Epithelial cell of esophagus (primary cell): ENCODE results near the gene RAP1GAP.

ENCODE experiments used
- DNase-seq: peaks from one replicate; pipeline ENCODE4 v3.0.0; 2010; ENCODE audit warnings: low read depth
- H3K4me3 ChIP-seq: 2 replicates; pipeline ENCODE4 v1.5.1; 2011; ENCODE audit warnings: mild to moderate bottlenecking, low read length, control low read depth
- TF ChIP-seq, protein P1 (sequence below): IDR thresholded peaks from 2 replicates; pipeline ENCODE4 v1.5.1; 2011; ENCODE audit warnings: low read depth, mild to moderate bottlenecking, low read length, control low read depth, inconsistent platforms; ENCODE audit not compliant: insufficient read depth; ENCODE audit errors: missing control alignments

Gene RAP1GAP

DNA sequence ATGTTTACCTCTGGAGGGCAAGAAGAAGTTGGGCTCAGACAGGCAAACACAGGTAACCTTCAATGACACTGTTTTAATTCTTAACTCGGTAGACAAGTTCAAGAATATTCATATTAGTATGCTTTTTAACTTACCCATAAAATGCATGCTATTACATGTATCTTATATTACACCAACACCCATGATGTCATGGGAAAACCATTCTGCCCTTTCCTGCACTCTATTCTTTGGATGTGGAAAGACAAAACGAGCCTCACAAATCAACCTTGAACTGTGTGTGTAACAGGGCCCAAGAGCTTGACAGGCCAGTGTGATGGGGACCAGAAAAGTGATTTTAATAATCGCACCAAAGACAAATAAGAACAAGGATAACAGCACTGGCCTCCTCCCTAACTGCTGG is 22.6 kb upstream of the RAP1GAP start:
- TF ChIP-seq, protein P1, sequence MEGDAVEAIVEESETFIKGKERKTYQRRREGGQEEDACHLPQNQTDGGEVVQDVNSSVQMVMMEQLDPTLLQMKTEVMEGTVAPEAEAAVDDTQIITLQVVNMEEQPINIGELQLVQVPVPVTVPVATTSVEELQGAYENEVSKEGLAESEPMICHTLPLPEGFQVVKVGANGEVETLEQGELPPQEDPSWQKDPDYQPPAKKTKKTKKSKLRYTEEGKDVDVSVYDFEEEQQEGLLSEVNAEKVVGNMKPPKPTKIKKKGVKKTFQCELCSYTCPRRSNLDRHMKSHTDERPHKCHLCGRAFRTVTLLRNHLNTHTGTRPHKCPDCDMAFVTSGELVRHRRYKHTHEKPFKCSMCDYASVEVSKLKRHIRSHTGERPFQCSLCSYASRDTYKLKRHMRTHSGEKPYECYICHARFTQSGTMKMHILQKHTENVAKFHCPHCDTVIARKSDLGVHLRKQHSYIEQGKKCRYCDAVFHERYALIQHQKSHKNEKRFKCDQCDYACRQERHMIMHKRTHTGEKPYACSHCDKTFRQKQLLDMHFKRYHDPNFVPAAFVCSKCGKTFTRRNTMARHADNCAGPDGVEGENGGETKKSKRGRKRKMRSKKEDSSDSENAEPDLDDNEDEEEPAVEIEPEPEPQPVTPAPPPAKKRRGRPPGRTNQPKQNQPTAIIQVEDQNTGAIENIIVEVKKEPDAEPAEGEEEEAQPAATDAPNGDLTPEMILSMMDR: no peak
- DNase-seq: peak; percentile 83
- H3K4me3 ChIP-seq: no peak overlapping the region

DNA sequence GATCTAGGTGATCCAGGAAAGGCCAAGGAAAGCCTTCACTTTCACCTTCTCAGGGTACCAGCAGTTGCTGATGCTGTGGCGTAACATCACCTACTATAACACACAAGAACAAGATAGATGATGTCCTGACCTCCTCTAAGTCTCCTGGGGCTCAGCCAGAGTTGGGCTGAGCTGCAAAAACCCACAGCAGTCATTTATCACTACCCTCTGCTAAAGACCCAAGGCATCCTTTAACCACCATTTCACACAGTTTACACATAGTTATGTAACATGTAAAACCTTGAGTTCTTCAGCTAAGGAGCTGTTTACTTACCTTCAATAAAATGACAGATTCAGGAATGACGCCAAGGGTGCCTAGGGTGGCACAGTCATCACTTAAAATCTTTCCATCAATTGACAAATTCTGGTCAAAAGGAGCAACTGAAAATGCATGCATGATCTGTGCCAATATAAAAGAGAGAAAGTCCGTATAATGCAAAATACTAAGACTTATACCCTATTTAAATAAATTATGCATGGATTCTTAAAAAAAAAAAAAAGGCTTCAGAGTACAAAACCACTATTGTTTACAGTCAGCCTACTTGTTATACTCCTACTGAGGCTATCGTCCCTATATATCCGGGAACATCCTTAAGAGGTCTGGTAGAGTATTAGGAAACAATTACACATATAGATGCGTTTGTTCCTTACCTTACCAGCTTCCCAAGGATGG is 20.7 kb upstream of the RAP1GAP start:
- TF ChIP-seq, protein P1: no peak
- DNase-seq: no peak

DNA sequence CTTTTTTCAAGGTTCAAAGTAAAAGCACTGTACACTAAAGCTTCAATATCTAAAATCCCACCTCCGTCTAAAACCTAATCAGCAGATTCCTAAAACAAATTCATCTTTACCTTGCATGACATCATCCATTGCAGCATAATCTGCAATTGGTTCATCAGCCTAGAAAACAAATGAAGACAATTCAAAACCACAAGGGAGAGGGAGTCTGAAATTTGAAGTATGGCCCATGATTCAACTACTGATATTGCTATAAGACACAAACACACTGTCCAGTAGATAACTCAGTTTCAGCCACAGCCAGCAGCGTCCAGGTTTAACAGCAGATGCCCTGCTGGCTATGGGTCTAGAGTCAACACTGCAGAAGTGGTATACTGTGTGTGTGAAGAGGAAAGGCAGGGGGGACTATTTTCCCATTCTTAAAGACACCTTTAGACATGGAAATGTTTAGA is 17.9 kb upstream of the RAP1GAP start:
- TF ChIP-seq, protein P1: no peak
- H3K4me3 ChIP-seq: no peak overlapping the region
- DNase-seq: no peak

More for the DNA sequence above, 20.7 kb upstream of the RAP1GAP start:
- no peak overlapping the region for H3K4me3 ChIP-seq

DNA sequence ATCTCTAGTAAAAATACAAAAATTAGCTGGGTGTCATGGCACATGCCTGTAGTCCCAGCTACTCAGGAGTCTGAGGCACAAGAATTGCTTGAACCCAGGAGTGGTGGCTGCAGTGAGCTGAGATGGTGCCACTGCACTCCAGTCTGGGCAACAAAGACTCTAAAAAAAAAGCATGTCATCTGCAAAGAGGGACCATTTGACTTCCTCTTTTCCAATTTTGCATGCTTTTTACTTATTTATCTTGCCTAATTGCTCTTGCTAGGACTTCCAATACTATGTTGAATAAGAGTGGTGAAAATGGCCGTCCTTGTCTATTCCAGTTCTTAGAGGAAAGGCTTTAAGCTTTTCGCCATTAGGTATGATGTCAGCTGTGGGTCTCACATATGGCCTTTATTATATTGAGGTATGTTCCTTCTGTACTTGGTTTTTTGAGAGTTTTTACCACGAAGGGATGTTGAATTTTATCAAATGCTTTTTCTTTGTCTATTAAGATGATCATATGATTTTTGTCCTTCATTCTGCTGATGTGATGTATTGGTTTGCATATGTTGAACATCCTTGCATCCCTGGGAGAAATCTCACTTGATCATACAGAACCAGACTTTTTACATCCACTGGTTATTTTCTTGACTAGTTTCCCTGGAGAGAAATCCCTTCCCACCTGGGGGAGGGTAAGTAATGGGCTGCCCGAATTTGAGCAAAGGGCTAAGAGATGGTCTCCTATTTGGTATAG is 17.0 kb upstream of the RAP1GAP start:
- H3K4me3 ChIP-seq: no peak overlapping the region
- TF ChIP-seq, protein P1: no peak
- no peak for DNase-seq

DNA sequence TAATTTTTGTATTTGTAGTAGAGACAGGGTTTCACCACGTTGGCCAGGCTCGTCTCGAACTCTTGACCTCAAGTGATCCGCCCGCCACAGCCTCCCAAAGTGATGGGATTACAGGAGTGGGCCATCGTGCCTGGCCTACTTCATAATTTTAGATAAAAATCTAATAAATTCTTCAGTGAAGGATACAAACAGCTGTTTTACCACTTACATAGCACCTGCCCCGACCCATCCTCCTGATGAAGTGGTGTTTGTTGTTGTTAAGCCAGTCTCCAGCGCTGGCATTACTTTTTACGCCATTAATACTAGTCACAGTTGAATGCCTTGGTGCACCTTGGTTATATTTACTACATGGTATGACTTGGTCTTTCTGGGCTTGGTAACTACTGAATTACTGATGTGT is 12.3 kb upstream of the RAP1GAP start:
- DNase-seq: no peak
- TF ChIP-seq, protein P1: no peak
- no peak overlapping the region for H3K4me3 ChIP-seq

DNA sequence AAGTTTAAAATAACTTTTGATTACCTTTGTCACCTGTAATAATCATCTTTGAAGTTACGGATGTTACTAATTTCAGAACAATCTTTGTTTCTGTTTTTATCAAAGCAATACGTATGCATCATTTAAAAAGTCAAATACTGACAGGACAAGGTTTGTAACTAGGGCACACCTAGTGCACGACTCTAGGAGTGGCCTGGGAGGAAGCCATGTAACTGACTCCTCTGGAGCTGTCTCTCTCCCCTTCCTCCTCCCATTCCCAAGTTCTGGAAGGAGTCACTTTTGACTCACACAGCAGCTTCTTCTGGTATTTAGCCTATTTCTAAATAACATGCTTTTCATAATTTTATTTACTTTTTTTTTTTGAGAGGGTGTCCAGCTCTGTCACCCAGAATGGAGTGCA is 11.8 kb upstream of the RAP1GAP start:
- peak; percentile 17 for DNase-seq
- TF ChIP-seq, protein P1: no peak
- H3K4me3 ChIP-seq: no peak overlapping the region
